ENCODE data around the gene SPEN.

SPEN gene

DNA sequence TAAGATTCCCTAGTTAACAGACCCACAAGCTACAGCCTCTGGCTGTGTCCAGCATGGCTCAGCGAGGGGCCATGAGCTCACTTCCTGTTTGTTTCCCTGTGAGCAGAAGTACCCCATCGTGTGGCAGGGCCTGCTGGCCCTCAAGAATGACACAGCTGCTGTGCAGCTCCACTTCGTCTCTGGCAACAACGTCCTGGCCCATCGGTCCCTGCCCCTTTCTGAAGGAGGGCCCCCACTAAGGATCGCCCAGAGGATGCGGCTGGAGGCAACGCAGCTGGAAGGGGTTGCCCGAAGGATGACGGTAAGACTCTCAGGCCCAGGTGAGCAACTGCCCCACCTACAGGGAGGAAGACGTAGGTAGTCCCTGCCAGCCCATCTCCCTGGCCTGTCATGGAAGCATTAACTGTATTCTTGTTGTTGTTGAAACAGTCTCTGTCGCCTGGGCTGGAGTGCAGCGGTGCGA lies 90.2 kb downstream of the SPEN start:
- no peak for DNase-seq (ENCODE audit: low read depth)

DNA sequence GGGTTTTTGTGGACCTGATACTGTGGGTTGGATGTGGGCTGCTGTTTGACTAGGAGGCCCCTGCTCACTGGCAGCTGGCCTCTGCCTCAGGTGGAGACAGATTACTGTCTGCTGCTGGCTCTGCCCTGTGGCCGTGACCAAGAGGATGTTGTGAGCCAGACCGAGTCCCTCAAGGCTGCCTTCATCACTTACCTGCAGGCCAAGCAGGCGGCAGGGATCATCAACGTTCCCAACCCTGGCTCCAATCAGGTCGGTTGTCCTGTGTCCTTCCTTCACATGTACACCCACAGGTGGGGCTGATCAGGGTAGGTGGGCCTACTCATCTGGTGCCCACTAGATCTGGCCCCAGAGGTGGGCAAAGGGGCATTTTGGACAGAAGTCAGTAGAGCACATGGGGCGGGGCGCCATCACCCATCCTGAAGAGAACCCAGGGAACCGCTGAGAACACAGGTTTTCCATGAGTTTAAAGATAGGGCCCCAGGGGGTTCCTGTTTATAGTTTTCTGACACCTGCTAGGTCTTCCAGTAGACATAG lies 91.2 kb downstream of the SPEN start:
- DNase-seq (ENCODE audit: low read depth), result no peak

DNA sequence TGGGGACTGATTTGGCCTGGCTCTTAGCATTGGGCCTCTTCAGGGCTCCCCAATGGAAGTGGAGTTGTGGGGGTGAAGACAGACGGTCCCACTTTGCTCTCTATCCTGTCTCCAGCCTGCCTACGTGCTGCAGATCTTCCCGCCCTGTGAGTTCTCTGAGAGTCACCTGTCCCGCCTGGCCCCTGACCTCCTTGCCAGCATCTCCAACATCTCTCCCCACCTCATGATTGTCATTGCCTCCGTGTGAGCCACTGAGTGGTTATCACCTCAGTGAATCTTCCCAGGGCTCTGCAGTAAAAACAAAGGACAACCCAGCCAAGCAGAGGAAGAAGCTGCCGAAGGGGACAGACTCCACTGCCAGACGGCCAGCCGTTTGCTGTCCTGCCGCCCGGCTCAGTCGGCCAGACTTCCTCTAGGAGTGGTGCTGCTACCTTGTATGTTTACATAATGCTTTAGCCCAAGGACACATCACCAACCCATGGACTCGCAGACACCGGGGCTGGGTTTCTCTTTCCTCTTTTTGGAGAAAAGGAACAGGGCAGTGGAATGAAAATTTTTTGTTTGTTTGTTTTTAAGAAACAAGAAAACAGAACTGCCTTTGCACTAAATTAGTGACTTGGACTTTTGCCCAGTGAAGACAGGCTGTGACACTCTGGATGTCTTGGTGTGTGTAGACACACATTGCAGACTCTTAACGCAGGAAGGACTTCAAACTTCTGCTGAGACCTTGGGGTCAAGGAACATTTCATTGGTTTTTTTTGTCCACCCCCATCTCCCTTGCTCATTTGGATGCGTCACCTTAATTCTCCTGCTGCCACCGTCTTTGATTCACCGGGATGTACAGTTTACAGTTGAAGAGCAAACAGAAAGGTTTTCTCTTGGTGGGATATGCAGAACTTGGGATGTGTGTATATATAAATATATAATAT lies 91.9 kb downstream of the SPEN start:
- DNase-seq (ENCODE audit: low read depth), result no peak

DNA sequence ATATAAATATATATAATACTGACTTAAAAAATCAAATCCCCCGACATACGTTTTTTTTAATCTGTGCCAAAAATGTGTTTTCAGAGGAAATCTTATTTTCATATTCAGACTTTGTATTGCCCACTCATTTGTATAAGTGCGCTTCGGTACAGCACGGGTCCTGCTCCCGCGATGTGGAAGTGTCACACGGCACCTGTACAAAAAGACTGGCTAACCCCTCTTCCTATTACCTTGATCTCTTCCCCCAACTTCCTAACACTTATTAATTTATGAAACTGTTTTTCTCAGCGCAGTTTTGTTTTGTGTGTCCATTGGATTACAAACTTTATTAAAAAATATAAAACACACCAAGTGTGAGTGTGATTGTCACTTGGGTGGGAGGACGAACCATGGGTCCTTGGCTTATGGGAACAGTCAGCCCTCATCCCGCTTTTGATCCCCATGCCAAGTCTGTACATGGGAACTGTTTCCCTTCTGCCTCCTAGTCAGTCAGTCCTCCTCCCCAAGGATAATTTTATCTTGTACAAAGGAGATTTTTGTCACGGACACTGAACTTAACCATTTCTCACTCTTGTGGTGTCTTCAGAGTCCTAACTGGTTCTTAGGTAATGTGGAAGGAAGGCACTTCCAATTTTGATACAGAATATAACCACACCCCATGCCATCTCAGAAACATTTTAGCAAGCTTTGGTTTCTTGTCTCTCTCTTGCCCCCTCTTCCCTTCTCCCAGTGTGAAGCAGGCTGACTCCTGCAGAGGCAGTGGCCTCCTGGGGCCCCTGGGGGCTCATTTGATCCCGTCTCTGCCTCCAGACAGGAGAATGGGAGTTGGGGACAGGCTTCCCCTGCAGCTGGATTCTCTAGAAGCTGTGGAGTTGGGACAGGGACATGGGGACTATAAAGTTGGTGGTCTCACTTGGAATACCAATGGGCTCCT lies 92.9 kb downstream of the SPEN start:
- no peak for DNase-seq (ENCODE audit: low read depth)

DNA sequence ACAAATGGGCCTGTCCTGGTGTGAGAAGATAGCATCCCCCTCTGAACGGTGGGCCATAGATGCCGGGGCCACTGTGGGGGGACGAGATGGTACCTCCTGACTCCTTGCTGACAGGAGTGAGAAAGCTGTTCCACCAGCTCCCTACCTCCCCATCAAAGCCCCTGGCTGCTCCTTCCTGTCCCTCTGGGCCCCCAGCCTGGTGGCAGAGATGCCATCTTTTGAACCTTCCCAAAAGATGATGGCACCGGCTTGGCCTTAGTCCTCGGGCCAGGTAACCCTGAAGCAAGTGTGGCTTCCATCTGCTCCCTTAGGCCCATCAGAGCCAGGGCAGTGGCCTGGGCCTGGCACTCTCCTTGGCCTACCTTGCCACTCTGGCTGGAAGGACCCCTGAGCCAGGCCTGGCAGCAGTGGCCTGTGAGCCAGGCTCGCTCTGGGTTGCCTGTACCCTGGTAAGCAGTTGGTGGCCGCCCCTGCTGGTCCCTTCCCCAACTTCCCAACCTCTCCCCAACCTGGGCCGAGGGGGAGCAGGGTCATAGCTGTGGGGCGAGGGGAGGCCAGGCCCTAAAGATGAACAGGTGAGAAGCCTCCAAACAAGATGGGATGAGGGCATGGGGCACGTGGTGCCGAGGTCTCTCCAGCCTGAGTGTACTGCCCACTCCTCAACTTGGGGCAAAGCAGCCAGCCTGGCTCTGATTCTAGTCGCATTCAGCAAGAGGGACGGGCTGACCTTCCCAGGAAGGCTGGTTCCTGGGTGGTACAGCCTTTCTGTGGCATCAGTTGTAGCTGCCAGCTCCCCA lies 93.7 kb downstream of the SPEN start:
- DNase-seq (ENCODE audit: low read depth), result no peak

DNA sequence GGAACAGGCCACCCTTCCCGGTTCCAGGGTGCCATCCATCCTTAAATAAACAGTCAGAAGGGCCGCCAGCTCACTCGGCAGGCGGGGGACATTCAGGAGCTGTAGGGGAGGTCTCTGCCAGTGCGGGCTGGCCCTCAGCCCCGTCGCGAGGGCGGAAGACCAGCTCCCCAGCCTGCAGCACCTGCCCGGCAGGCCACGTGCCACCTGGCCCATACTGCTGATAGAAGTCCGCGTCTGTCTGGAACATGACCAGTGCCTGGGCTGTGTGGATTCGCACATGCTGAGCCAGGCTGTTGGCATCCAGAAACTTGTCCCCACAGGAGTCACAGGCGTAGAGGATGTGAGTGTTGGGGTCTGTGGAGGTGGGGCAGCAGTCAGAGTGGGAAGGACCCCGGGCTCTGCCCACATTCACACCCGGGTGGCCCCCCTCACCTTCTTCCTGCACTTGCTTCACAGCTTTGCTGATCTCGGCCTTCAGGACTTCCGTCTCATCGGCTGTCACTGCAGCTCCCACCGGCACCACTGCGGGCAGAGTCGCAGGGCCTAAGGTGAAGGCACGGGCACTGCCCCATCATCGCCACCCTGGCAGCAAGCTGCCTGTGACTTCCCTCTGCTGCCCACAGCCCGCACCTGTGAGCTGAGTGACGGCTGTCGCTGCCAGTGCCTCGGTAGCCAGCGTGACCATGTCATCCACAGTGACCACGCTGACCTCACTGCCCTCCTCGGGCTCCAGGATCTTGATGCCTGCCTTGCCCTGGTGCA lies 94.6 kb downstream of the SPEN start:
- no peak for DNase-seq (ENCODE audit: low read depth)

DNA sequence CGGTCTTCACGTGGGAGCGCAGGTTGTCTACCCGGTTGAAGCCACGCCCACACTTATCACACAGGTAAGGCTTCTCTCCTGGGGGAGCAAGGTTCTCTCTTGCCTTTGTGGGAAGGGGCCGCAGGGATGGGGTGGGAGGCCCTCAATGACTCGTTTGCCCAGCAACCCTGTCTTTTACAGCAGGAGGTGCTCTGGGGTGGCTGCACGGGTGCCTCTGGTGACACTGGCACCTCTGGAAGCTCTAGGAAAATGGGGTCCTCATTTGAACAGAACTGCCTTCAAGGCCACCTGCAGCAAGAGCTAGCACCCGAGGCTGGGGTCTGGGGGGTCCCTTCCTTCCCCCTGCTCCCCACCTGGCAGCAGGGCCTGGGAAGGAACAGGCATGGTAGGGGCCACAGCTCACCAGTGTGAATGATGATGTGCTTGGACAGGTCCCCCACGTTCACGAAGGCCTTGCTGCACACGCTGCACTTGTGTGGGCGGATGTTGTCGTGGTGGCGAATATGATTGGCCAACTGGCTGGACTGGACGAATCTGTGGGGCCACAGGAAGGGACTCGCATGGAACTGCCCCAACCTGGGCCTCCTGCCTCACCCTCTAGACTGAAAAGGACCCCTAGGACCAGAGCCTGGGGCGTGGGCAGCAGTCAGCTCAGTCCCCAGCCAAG lies 95.3 kb downstream of the SPEN start:
- DNase-seq (ENCODE audit: low read depth), result no peak

DNA sequence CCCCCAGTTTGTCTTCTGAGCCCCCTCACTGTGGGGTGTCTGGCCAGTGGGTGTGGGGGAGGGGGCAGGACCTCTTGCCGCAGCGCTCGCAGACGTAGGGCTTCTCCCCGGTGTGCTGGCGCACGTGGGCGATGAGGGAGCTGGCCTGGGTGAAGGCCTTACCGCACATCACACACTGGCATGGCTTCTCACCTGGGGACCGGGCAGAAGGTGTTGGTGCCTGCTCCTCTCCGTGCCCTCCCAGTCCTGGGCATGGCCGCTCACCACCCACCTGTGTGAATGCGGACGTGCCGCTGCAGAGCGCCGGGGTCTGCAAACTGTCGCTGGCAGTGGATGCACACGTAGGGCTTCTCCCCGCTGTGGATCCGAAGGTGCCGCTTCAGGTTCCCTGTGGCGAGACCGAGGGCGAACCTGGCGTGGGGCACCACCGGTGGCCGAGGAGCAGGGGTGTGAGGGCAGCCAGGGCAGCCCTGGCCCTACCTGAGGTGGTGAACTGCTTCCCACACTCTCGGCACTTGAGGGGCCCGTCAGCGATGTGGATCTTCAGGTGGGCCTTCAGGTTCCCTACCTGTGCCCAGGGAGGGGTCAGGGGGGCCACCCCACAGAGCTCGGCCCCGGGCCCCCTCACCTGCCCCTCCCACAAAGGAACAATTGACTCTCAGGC lies 96.0 kb downstream of the SPEN start:
- DNase-seq (ENCODE audit: low read depth), result no peak

DNA sequence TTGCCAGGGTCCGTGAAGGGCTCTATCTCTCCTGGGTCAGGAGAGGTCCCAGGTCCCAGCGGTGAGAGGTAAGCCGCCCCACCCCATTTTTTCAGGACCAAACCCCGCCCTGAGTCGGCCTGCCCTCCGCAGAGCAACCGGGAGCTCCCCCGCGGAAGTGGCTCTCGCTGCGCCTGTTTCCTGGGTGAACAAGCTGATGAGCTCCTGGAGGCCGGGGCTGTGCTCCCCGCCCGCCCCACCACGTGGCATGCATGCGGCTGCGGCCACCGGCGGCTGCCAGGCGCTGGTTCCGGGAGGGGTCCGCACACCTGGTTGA lies 96.4 kb downstream of the SPEN start:
- no peak for DNase-seq (ENCODE audit: low read depth)

DNA sequence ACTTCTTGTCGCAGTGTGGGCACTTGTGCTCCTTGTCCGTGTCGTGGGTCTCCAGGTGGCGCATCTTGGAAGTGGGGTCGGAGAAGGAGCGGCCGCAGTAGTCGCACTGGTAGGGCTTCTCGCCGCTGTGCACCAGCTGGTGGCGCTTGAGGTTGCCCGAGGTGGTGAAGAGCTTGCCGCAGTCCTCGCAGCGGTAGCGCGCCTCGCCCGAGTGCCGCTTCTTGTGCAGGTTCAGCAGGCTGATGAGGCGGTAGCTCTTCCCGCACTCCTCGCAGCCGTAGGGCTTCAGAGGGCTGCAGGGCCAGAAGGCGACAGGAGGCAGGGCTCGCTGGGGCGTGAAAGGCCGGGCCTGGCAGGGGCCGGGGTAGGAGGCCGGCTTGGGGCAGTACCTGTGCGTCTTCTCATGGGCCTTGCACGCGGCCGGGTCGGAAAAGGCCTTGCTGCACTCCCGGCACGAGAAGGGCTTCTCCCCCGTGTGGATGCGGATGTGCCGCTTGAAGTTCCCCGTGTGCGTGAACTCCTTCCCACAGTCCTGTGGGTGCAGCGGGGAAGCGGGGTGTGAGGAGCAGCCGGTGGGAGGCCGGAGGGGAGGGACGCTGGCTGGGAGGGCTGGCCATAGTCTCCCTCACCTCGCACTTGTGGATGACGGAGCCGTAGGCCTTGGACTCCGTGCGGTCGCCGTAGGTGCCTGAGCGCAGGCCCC lies 97.0 kb downstream of the SPEN start:
- no peak for DNase-seq (ENCODE audit: low read depth)

DNA sequence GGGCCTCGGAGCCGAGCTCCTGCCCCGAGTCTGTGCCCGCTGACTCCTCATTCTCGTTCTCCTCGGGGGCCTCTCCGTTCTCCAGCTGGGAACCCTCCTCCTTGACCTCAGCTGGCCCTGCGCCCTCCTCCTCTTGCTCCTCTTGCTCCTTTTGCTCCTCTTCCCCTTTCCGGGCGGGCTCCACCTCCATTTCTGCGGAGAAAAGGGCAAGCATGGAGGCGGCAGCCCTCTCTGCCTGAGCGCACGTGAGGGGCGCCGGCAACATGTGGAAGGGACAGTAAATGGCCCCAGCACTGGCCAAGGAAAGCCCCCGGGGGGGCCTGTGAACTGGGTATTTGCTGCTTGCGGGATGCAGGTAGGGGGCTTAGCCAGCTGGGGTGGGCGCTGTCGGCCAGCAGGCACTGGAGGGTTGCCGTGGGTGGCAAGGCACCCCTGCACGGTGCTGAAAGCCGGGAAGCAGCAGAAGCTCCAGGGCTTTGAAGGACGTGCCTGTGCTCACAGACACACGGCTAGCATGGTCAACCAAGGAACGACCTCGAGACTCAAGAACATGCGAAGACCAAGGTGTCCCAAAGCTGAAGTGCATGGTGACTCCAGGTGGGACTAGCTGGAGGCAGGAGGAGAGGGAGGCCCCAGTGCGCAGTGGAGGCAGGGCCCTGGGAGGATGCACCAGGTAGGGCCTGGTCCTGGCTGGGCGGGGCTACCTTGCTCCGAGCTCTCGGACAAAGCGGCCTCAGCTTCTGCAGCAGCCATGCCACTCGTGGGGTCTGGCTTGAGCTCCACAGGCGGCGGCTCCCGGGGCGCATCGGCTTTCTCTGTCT lies 97.7 kb downstream of the SPEN start:
- DNase-seq (ENCODE audit: low read depth), result no peak

DNA sequence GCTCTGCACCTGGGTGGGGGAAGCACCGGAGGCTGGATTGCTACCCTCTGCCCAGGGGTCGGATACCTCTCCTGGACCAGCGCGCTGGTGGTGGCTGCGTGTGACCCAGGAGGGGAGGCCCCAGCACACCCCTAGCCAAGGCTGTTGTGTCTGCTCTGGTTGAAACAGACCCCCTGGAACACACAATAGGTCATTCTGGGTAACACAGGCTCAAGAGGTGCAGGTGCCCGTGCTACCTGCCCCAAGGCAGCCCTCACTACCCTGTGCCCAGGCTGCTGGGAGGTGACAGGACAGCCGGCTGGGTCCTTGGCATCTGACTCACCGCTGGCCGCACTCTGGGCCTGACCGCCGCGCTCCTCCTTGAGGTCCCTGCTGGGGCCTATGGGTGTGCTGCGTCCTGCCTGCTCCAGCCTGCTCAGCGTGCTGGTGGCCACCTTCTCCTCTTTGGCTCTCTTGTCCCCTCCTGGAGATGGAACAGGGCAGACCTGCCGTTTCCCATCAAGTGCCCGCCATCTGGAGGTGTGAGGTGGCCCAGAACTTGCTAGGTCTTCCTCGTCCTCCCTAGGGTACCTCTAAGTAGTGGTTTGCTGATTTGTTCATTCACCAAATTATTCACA lies 98.4 kb downstream of the SPEN start:
- DNase-seq (ENCODE audit: low read depth), result no peak

DNA sequence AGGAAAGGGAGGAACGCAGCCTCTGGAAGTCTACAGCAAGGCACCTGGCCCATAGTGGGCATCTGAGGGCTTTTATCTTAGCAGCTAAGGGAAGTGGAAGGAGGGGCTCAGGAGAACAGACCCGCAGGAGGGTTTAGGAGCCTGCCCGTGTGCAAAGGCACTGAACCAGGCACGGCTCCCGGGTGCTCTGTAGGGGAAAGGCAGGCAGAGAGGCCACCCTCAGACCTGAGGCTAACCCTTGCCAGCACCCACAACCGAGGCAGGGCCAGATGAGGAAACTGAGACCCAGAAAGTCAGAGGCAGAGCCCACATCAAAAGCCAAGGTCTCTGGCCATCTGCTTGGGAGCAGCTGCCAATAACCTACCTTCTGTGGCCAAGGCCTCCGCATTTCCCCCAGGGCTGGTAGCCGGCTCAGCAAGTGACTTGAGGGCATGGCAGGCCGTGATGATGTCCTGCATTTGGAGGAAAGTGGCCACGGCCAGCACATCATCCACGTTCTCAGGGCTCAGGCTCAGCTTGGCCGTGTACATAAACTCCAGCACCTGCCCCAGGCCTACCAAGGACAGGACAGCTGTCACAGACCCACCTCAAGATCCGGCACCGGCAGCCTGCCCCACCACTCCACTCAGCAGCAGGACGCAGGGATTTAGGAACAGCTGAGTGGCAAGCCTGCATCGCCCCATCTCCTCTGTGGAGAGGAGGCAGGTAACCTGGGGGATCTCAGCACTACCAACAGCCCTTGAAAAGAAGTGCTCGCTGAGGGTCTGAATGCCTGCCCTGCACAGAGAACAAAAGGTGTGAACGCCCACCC lies 99.3 kb downstream of the SPEN start:
- DNase-seq (ENCODE audit: low read depth), result no peak

DNA sequence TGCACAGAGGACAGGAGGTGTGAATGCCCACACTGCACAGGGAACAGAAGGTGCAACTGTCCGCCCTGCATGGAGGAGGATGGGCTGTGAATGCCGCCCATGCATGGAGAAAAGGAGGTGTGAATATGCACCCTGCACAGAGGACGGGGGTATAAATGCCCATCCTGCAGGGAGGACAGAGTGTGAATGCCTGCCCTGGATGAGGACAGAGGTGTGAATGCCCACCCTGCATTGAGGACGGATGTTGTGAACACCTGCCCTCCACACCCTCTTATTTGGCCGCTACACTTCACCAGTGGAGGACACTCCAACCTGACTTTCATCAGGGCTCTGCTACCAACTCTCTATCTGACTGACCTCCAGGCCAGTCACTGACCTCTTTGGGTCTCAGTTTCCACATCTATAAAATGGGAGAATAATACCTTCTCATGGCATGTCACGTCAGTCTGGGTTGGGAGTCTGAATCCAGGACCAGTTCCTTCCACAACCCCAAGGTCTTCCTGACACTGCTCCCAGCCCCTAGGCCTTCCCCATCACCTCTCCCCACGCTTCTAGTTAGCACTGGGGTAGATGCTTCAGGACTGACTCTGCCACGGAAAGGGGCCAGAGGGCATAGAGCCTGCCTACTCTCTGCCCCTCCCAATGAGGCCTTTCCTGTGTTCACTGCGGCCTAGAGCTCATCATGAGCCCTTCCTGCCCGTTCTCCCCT lies 100.0 kb downstream of the SPEN start:
- DNase-seq (ENCODE audit: low read depth), result no peak

DNA sequence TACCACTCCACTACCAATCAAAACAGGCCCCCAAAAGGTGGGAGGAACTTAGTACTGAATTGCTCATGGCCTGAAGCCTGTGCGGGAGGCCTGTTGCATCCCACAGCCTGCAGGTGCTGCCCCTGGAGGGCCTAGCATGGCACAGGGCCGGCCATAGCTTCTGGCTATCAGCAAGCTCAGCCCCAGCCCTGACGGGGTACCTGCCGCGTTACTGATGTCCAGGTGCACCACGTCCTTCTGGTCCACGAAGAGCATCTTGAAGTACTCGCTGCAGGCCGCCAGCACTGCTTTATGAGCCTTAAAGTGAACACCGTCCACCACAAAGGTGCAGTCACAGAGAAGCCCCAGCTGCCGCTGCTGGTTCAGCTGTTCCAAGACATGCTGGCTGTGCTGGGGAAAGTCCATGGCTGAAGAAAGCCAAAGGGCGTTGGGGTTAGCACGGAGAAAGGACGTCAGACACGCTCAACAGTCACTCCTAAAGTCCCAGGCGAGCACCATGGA lies 100.6 kb downstream of the SPEN start:
- no peak for DNase-seq (ENCODE audit: low read depth)
